ENCODE measurements around the gene CHST10. TPM values are rescaled to one million over a fixed set of nuclear protein-coding genes. Genes with fewer than 3 reads are reported as not detected.

Gene CHST10
- polyA plus RNA-seq, 2 donors = 0.81 to 1.3 TPM

GRCh38 chr2:100418406-100418962, 1.0 kb upstream of the CHST10 start:
- H3K4me3 ChIP-seq (ENCODE audit: low read depth in 1 of 2, low read length in 2 of 2) = no peak overlapping the region
- H3K4me1 ChIP-seq (ENCODE audit: control insufficient read depth in 2 of 2, insufficient read depth in 2 of 2, low read length in 1 of 2) = no peaks in the 10 kb centered on the region
- no peaks in the 10 kb centered on the region for H3K36me3 ChIP-seq (ENCODE audit: control insufficient read depth in 2 of 2, insufficient read depth in 2 of 2, low read length in 1 of 2)
- no peaks in the 10 kb centered on the region for H3K27me3 ChIP-seq (ENCODE audit: control insufficient read depth in 1 of 2, insufficient read depth in 2 of 2, low read length in 2 of 2)
- 83 to 88% methylated on average over 12 of the region's 12 CpGs for WGBS, 2 donors
- H3K27ac ChIP-seq (ENCODE audit: low read depth in 2 of 2, low read length in 1 of 2) = no peak overlapping the region
- H3K9me3 ChIP-seq (ENCODE audit: control insufficient read depth in 2 of 2, insufficient read depth in 1 of 2, low read depth in 1 of 2, low read length in 1 of 2) = no peaks in the 10 kb centered on the region

- Histone ChIP-seq H3K4me3 (ENCODE audit: low read depth in 1 of 2, low read length in 2 of 2) (peak overlapping the region; percentile 56 to 81), H3K4me1 (ENCODE audit: control insufficient read depth in 2 of 2, insufficient read depth in 2 of 2, low read length in 1 of 2) (no peaks in the 10 kb centered on the region), H3K9me3 (ENCODE audit: control insufficient read depth in 2 of 2, insufficient read depth in 1 of 2, low read depth in 1 of 2, low read length in 1 of 2) (no peaks in the 10 kb centered on the region), H3K36me3 (ENCODE audit: control insufficient read depth in 2 of 2, insufficient read depth in 2 of 2, low read length in 1 of 2) (no peaks in the 10 kb centered on the region), H3K27me3 (ENCODE audit: control insufficient read depth in 1 of 2, insufficient read depth in 2 of 2, low read length in 2 of 2) (no peaks in the 10 kb centered on the region), H3K27ac (ENCODE audit: low read depth in 2 of 2, low read length in 1 of 2) (peak overlapping the region; percentile 56 to 72)
- WGBS, 2 donors = 7% methylated on average over 18 to 19 of the region's 19 CpGs
Measured at GRCh38 chr2:100417711-100418124, 250 bp upstream of the CHST10 start.

DNA sequence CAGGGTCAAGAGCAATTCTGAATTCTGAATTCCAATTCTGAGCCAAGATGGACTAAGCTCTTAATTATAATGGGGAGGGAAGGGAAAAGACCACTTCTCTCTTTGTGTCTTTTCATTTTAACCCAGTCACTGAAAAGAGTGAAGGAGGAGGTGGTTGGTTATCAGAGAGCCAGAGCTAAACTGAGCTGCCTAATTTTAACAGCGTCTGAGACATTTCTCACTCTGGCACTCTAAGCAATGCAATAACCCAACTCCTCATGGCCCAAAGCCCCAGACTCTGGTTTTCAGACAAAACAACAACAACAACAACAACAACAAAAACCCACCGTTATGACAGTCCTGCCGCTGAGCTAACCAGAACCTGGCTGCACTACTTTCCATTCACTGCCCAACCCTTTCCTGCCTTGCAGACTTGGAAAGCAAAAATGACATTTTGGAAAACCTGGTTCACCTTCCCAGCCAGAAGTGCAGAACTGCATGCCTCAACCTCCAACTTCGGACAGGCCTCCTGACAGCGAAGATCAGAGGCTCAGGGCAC, 1.0 kb downstream of the CHST10 start:
- Histone ChIP-seq H3K9me3 (ENCODE audit: control insufficient read depth in 2 of 2, insufficient read depth in 1 of 2, low read depth in 1 of 2, low read length in 1 of 2) (no peaks in the 10 kb centered on the region), H3K27ac (ENCODE audit: low read depth in 2 of 2, low read length in 1 of 2) (no peak overlapping the region)

GRCh38 chr2:100413571-100413970, 3.9 kb downstream of the CHST10 start:
- Histone ChIP-seq H3K4me3 (ENCODE audit: low read depth in 1 of 2, low read length in 2 of 2) (no peak overlapping the region), H3K9me3 (ENCODE audit: control insufficient read depth in 2 of 2, insufficient read depth in 1 of 2, low read depth in 1 of 2, low read length in 1 of 2) (no peaks in the 10 kb centered on the region), H3K27ac (ENCODE audit: low read depth in 2 of 2, low read length in 1 of 2) (no peak overlapping the region), H3K4me1 (ENCODE audit: control insufficient read depth in 2 of 2, insufficient read depth in 2 of 2, low read length in 1 of 2) (no peaks in the 10 kb centered on the region), H3K27me3 (ENCODE audit: control insufficient read depth in 1 of 2, insufficient read depth in 2 of 2, low read length in 2 of 2) (no peaks in the 10 kb centered on the region), H3K36me3 (ENCODE audit: control insufficient read depth in 2 of 2, insufficient read depth in 2 of 2, low read length in 1 of 2) (no peaks in the 10 kb centered on the region)
- 92 to 98% methylated on average over 4 of the region's 4 CpGs for WGBS, 2 donors

More for the DNA sequence above, 1.0 kb downstream of the CHST10 start:
- 5 to 7% methylated on average over 5 of the region's 5 CpGs for WGBS, 2 donors
- H3K36me3 ChIP-seq (ENCODE audit: control insufficient read depth in 2 of 2, insufficient read depth in 2 of 2, low read length in 1 of 2) = no peaks in the 10 kb centered on the region
- no peaks in the 10 kb centered on the region for H3K4me1 ChIP-seq (ENCODE audit: control insufficient read depth in 2 of 2, insufficient read depth in 2 of 2, low read length in 1 of 2)
- peak overlapping the region; percentile 56 to 81 for H3K4me3 ChIP-seq (ENCODE audit: low read depth in 1 of 2, low read length in 2 of 2)
- no peaks in the 10 kb centered on the region for H3K27me3 ChIP-seq (ENCODE audit: control insufficient read depth in 1 of 2, insufficient read depth in 2 of 2, low read length in 2 of 2)

DNA sequence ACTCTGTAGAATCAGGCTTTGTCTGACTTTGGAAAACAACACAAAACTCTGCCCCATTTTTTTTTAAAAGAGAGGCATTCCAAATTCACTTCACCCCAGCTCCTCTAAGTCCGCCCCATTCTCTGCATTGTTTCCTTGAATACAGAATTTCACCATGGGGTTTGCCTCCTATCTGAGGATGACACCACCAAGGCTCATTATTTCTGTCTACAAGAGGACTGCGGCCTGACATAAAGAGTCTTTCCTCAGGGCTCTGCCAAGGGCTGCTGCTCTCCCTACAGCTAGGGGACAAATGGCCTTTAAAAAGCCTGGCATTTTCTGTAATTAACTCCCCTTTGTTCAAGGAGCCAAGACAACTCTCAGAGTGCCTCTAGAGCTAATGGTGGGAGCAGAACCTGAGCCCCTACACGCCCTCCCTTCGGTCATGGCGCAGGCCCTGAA, 4.6 kb downstream of the CHST10 start:
- WGBS, 2 donors = 96 to 97% methylated on average over 5 of the region's 5 CpGs
- Histone ChIP-seq H3K4me3 (ENCODE audit: low read depth in 1 of 2, low read length in 2 of 2) (no peak overlapping the region), H3K36me3 (ENCODE audit: control insufficient read depth in 2 of 2, insufficient read depth in 2 of 2, low read length in 1 of 2) (no peaks in the 10 kb centered on the region), H3K4me1 (ENCODE audit: control insufficient read depth in 2 of 2, insufficient read depth in 2 of 2, low read length in 1 of 2) (no peaks in the 10 kb centered on the region), H3K27ac (ENCODE audit: low read depth in 2 of 2, low read length in 1 of 2) (no peak overlapping the region), H3K27me3 (ENCODE audit: control insufficient read depth in 1 of 2, insufficient read depth in 2 of 2, low read length in 2 of 2) (no peaks in the 10 kb centered on the region), H3K9me3 (ENCODE audit: control insufficient read depth in 2 of 2, insufficient read depth in 1 of 2, low read depth in 1 of 2, low read length in 1 of 2) (no peaks in the 10 kb centered on the region)

DNA sequence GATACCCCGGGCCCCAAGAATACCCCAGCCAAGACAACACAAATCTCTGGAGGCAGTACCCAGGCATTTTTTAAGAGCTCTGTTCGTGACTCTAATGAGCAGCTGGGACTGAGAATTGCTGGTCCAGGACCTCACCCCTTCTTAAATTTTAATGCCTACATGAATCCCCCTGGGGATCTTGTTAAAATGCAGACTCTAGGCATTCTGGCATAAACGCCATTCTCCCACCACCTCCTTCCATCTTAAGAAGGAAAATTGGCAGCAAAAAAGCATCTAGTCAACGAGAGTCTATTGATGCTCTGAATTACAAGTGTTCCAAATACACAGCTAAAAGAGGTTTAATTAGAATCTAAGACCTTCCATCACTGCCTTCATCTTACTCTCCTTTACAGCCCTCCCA, 5.0 kb downstream of the CHST10 start:
- Histone ChIP-seq H3K27me3 (ENCODE audit: control insufficient read depth in 1 of 2, insufficient read depth in 2 of 2, low read length in 2 of 2) (no peaks in the 10 kb centered on the region), H3K9me3 (ENCODE audit: control insufficient read depth in 2 of 2, insufficient read depth in 1 of 2, low read depth in 1 of 2, low read length in 1 of 2) (no peaks in the 10 kb centered on the region), H3K36me3 (ENCODE audit: control insufficient read depth in 2 of 2, insufficient read depth in 2 of 2, low read length in 1 of 2) (no peaks in the 10 kb centered on the region), H3K4me1 (ENCODE audit: control insufficient read depth in 2 of 2, insufficient read depth in 2 of 2, low read length in 1 of 2) (no peaks in the 10 kb centered on the region), H3K27ac (ENCODE audit: low read depth in 2 of 2, low read length in 1 of 2) (no peak overlapping the region), H3K4me3 (ENCODE audit: low read depth in 1 of 2, low read length in 2 of 2) (no peak overlapping the region)
- WGBS, 2 donors = 90% methylated on average over 4 of the region's 4 CpGs

DNA sequence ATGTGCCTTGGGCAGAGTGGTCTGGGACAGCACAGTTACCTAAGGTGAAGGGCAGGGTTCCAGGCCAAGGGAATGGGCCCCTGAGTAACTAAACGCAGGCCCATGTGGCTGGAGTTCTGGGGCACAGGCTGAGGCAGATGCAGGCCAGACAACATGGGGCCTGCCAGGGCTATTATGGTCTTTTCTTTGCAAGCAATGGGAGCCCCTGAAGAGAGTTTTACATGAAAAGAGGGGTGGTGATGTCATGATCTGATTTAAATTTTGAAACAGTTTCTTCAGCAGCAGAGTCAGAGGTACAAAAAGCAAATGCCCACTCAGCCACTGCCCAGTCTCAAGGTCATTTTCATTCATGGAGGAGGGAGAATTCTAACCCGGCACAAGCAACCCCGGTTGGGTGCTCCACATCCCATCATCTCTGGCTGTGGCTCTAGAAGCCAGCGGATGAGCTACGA, 5.6 kb downstream of the CHST10 start:
- Histone ChIP-seq H3K27me3 (ENCODE audit: control insufficient read depth in 1 of 2, insufficient read depth in 2 of 2, low read length in 2 of 2) (no peaks in the 10 kb centered on the region), H3K4me1 (ENCODE audit: control insufficient read depth in 2 of 2, insufficient read depth in 2 of 2, low read length in 1 of 2) (no peaks in the 10 kb centered on the region), H3K27ac (ENCODE audit: low read depth in 2 of 2, low read length in 1 of 2) (no peak overlapping the region), H3K4me3 (ENCODE audit: low read depth in 1 of 2, low read length in 2 of 2) (no peak overlapping the region), H3K9me3 (ENCODE audit: control insufficient read depth in 2 of 2, insufficient read depth in 1 of 2, low read depth in 1 of 2, low read length in 1 of 2) (no peaks in the 10 kb centered on the region), H3K36me3 (ENCODE audit: control insufficient read depth in 2 of 2, insufficient read depth in 2 of 2, low read length in 1 of 2) (no peaks in the 10 kb centered on the region)
- 95% methylated on average over 5 of the region's 5 CpGs for WGBS, 2 donors

- Histone ChIP-seq H3K27ac (ENCODE audit: low read depth in 2 of 2, low read length in 1 of 2) (no peak overlapping the region), H3K36me3 (ENCODE audit: control insufficient read depth in 2 of 2, insufficient read depth in 2 of 2, low read length in 1 of 2) (peaks cover 4 to 6% of the 10 kb centered on the region in 2 donors), H3K27me3 (ENCODE audit: control insufficient read depth in 1 of 2, insufficient read depth in 2 of 2, low read length in 2 of 2) (no peaks in the 10 kb centered on the region), H3K9me3 (ENCODE audit: control insufficient read depth in 2 of 2, insufficient read depth in 1 of 2, low read depth in 1 of 2, low read length in 1 of 2) (no peaks in the 10 kb centered on the region), H3K4me3 (ENCODE audit: low read depth in 1 of 2, low read length in 2 of 2) (no peak overlapping the region), H3K4me1 (ENCODE audit: control insufficient read depth in 2 of 2, insufficient read depth in 2 of 2, low read length in 1 of 2) (no peaks in the 10 kb centered on the region)
- WGBS, 2 donors = 94 to 96% methylated on average over 8 of the region's 8 CpGs
Measured at GRCh38 chr2:100409975-100410647, 7.4 kb downstream of the CHST10 start.

DNA sequence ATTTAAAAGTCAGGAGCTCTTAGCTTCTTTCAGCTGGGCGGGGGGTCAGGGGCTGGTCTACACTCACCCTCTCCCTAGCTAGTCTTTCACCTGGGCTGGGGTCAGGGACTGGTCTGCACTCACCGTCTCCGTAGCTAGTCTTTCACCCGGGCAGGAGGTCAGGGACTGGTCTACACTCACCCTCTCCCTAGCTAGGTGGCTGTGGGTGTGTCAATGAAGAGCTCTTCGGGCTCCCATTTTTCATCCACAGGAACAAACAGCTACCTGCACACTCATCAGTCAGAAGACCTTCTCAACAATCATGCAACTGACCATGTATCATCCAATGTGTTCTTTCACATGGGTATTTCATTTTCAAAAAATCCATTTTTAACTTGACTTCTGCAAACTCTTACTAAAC, 8.0 kb downstream of the CHST10 start:
- Histone ChIP-seq H3K27ac (ENCODE audit: low read depth in 2 of 2, low read length in 1 of 2) (no peak overlapping the region), H3K27me3 (ENCODE audit: control insufficient read depth in 1 of 2, insufficient read depth in 2 of 2, low read length in 2 of 2) (no peaks in the 10 kb centered on the region), H3K36me3 (ENCODE audit: control insufficient read depth in 2 of 2, insufficient read depth in 2 of 2, low read length in 1 of 2) (peaks cover 4 to 6% of the 10 kb centered on the region in 2 donors), H3K9me3 (ENCODE audit: control insufficient read depth in 2 of 2, insufficient read depth in 1 of 2, low read depth in 1 of 2, low read length in 1 of 2) (no peaks in the 10 kb centered on the region), H3K4me3 (ENCODE audit: low read depth in 1 of 2, low read length in 2 of 2) (no peak overlapping the region), H3K4me1 (ENCODE audit: control insufficient read depth in 2 of 2, insufficient read depth in 2 of 2, low read length in 1 of 2) (no peaks in the 10 kb centered on the region)
- WGBS, 2 donors = 93 to 95% methylated on average over 5 of the region's 5 CpGs

- Histone ChIP-seq H3K36me3 (ENCODE audit: control insufficient read depth in 2 of 2, insufficient read depth in 2 of 2, low read length in 1 of 2) (peaks cover 4 to 6% of the 10 kb centered on the region in 2 donors), H3K27ac (ENCODE audit: low read depth in 2 of 2, low read length in 1 of 2) (no peak overlapping the region), H3K4me1 (ENCODE audit: control insufficient read depth in 2 of 2, insufficient read depth in 2 of 2, low read length in 1 of 2) (no peaks in the 10 kb centered on the region), H3K9me3 (ENCODE audit: control insufficient read depth in 2 of 2, insufficient read depth in 1 of 2, low read depth in 1 of 2, low read length in 1 of 2) (no peaks in the 10 kb centered on the region), H3K27me3 (ENCODE audit: control insufficient read depth in 1 of 2, insufficient read depth in 2 of 2, low read length in 2 of 2) (no peaks in the 10 kb centered on the region), H3K4me3 (ENCODE audit: low read depth in 1 of 2, low read length in 2 of 2) (no peak overlapping the region)
- WGBS, 2 donors = 94% methylated on average over 8 of the region's 8 CpGs
Measured at GRCh38 chr2:100408941-100409340, 8.5 kb downstream of the CHST10 start.
